OCI-LY1 (cell line): ENCODE results near the gene RASD2.

ENCODE experiments used
- EZH2 ChIP-seq: fragments of 200-600 bp; sonication (generic), shearing (Covaris generic); IDR thresholded peaks from 2 replicates; pipeline ENCODE4 v1.8.0; 2017; ENCODE audit warnings: borderline replicate concordance, mixed run types, mild to moderate bottlenecking, antibody characterized with exemption, low read length, moderate library complexity, mixed read lengths
- TF ChIP-seq, protein P1 (sequence below): fragments of 200-600 bp; sonication (generic), shearing (Covaris generic); IDR thresholded peaks from 2 replicates; pipeline ENCODE4 v1.5.1; 2017; ENCODE audit warnings: mild to moderate bottlenecking, antibody characterized with exemption, low read length, moderate library complexity, mixed read lengths

DNA sequence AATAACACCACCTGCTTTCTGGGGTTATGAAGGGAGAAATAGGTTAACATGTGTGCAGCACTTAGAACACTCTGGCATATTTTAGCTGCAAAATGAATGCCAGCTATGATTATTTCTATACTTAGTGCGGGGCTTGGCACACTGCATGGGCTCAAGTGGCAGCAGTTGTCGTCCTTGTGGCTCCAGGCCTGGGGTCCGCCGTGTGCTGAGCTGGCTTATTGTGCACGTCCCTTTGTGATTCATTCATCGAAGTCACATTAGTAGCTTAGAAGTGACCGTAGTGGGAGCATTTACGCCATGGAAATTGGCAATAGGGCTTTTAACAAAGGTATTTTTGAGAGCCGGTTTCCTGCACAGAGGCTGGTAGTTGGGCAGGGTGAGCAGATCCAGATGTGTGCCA, 4.2 kb downstream of the RASD2 start:
- TF ChIP-seq, protein P1, sequence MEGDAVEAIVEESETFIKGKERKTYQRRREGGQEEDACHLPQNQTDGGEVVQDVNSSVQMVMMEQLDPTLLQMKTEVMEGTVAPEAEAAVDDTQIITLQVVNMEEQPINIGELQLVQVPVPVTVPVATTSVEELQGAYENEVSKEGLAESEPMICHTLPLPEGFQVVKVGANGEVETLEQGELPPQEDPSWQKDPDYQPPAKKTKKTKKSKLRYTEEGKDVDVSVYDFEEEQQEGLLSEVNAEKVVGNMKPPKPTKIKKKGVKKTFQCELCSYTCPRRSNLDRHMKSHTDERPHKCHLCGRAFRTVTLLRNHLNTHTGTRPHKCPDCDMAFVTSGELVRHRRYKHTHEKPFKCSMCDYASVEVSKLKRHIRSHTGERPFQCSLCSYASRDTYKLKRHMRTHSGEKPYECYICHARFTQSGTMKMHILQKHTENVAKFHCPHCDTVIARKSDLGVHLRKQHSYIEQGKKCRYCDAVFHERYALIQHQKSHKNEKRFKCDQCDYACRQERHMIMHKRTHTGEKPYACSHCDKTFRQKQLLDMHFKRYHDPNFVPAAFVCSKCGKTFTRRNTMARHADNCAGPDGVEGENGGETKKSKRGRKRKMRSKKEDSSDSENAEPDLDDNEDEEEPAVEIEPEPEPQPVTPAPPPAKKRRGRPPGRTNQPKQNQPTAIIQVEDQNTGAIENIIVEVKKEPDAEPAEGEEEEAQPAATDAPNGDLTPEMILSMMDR = no peak
- no peak for TF ChIP-seq EZH2
